Hepatocyte (in vitro differentiated cells): ENCODE data around the gene ARHGAP6.

Experiments
- CTCF ChIP-seq: fragments of 200-600 bp; sonication (generic); IDR thresholded peaks from 2 replicates; pipeline ENCODE4 v1.5.1; 2016; ENCODE audit warnings: antibody characterized with exemption, mild to moderate bottlenecking; ENCODE audit not compliant: poor library complexity
- EZH2 ChIP-seq: fragments of 200-600 bp; sonication (generic); IDR thresholded peaks from 2 replicates; pipeline ENCODE4 v1.6.1; 2016; ENCODE audit warnings: antibody characterized with exemption, mild to moderate bottlenecking, borderline replicate concordance
- EZH2phosphoT487 ChIP-seq: fragments of 200-600 bp; sonication (generic); IDR thresholded peaks from one replicate; pipeline ENCODE4 v1.6.1; 2018; ENCODE audit warnings: antibody characterized with exemption, mild to moderate bottlenecking, low read depth, moderate library complexity; ENCODE audit not compliant: unreplicated experiment, severe bottlenecking

GRCh38 chrX:11264925-11265324, 400.8 kb downstream of the ARHGAP6 start:
- TF ChIP-seq CTCF (no peak), EZH2 (no peak), EZH2phosphoT487 (no peak)
